DMS153 treated with DMSO at 0.1 percent for 48 hours (cell line): Measurements from ENCODE around the gene SCN9A.
"Not testable (repeated sequence)": the region's sequence is repeated elsewhere in the genome, so short reads cannot be mapped to it uniquely, and the experiment has no call there.

Experiments used
- DNase-seq: peaks from one replicate; lab custom pipeline; 2025; ENCODE audit not compliant: unreplicated experiment; lab: John Stamatoyannopoulos, UW

Gene SCN9A

DNA sequence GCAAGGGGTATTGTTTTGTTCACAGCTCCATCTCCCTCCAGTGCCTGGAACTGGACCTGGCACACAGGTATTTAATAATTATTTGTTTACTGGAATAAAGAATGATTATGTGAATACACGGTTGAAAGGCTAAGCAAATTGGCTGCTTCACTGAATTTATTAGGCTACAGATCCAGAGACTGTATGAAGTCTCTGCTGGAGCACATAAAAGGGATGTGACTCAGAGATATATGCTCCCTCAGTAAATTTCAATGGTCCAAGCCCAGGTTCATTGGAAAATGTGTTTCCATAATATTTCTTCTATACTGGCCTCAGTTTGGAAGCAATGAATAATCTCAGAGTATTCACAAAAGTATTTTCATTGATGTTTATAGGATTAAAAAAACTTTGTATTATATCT, 126.4 kb downstream of the SCN9A start:
- no peak for DNase-seq

- DNase-seq: no peak
Observed at GRCh38 chr2:166246901-166247300, 128.8 kb downstream of the SCN9A start.

- DNase-seq: no peak
Observed at GRCh38 chr2:166242309-166242708, 133.4 kb downstream of the SCN9A start.

DNA sequence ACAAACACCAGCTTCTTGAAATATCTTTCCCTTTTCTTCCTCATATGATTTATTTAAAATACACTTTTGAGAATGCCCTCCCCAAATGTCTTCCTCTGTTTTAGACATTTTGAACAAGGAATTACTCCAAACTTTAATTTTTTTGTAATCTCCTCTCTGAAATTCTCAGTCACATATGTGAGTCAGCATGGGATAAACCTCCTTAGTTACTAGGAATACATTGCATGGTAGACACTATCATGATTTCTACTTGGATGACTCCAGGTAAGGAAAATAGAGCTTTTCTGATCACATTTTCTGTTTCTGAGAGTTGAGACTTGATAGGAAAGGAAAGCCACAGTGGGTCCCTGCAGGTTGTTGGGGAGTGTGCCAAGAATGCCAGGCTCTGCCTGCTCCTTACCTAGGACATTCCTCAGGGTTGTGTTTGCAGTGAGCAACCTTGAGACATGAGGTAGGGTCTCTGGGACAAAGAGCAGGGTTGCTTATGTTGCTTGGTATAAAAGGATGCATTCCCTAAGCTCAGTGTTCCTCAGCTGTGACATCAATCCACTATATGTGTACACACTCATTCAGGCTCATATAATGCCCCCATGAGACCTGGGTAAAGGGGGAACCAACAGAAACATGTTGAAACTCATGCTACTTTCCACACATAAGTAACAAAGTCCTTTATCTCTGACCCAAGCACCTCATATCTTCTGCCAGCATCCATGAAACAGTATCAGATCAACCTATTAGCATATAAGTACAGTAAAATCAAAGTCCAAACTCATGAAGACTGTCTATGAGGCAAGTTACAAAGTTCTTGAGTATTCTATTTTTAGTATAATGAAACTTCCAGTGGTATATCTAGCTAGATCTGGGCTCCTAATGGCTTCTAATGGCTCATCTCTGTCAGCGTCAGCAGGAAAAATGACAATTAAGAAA, 135.1 kb downstream of the SCN9A start:
- no peak for DNase-seq

- no peak for DNase-seq
Observed at GRCh38 chr2:166239548-166239947, 136.2 kb downstream of the SCN9A start.

DNA sequence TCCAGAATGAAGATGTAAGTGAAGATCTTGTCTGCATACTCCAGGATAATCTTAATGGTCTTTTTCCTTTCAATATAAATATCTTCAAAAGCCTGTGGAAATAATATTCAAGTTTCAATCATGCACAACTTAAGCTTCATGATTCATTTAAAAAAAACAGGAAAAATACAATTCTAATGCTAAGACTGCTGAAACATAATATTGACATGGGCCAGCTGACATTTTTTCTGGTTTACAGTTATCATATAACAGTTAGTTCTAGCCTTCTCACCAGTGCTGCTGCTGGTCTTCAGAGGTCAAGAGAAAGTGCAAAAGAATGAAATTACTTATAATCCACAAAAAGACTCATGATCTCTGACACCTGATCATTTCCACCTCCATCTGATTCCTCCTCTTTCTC, 137.6 kb downstream of the SCN9A start:
- DNase-seq: no peak

DNA sequence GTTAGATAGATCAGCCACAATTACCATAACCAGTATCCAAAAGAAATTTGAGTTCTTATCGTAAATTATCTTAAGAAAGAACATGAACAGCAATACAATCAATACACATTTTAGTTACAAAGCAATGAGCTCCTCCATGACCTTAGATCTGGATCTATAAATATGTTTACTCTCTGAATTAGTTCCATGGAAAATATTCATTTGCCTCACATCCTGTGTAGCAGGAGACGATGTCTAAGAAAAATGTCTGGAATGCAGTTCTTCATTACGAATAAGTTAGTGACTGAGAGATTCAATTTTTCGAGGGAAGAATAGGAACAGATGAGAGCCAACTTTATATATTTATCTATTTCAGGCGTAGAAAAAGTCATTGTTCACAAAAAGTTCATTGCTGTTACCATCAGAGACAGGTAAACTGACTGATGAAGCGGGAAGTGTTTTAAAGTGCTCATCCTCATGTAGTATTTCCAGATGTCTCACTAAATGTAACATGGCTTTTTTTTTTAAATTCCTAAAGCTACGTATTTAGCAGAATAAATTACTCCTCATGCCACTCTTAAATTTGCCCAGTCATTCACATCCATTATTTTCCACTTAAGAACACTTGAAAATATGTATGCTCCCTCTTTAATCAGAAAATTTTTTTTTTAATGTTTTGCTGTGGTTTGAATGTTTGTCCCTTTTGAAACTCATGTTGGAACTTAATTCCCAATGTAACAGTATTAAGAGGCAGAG, 141.5 kb downstream of the SCN9A start:
- no peak for DNase-seq

DNA sequence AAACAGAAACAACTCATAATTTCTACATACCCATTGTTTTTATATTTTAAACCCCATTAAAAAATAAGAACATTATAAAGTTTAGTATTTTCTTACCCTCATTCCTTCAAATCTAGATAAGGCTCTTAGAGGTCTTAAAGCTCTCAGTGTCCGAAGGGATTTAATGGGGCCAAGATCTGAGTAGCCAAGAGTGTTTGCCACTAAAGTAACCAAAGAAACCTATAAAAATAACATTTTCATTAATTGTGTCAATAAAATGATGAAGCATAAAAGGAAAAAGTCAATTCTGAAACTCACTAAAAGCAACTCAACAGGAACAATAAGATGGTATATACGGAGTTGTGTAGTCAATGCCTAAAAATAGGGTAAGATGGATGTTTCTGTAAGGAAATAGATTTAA, 142.5 kb downstream of the SCN9A start:
- no peak for DNase-seq

DNA sequence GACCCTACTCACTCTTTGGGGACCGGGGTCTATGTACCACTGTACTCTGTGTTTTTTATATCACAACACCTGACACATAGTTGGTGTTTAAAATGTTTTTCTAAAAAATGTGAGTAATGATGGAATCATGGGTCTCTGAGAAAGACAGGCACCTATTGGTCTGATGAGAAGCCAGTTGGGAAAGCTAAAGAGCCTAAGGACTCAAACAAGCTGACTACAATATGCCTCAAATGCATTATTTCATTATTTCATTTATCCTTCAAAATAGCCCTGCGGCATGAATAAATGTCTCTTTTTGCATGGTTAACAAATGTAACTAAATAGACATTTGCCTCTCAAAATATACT, 145.0 kb downstream of the SCN9A start:
- no peak for DNase-seq

DNA sequence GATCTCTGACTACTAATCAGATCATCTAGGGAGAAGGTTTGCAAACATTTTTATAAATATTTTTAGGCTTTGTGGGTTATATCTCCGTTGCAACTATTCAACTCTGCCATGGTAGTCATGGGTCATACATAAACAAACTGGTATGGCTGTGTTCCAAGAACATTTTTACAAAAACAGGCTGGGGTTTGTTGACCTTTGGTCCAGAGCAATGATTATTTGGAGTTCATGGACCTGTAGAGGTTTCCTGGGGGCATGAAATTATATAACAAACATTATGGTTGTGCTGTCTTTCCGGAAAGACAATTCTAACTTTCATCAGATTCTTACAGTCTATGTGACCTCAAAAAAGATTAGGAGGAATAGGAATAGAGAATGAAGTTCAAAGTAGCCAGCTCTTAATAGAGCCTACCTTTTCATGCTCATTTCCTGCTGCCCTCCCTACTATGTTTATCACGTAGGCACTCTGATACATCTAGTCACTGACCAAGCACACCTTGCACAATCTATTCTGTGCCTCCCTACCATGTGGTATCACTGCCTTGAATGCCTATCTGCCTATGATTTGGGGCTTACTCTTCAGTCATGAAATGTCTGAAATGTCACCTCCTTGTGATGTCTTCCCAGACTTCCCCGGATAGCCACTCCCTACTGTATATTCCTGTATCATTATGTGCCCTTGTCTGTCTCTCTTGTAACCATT, 145.6 kb downstream of the SCN9A start:
- no peak for DNase-seq

- no peak for DNase-seq
Observed at GRCh38 chr2:166229678-166230023, 146.1 kb downstream of the SCN9A start.

- DNase-seq: no peak
Observed at GRCh38 chr2:166224197-166224596, 151.5 kb downstream of the SCN9A start.

DNA sequence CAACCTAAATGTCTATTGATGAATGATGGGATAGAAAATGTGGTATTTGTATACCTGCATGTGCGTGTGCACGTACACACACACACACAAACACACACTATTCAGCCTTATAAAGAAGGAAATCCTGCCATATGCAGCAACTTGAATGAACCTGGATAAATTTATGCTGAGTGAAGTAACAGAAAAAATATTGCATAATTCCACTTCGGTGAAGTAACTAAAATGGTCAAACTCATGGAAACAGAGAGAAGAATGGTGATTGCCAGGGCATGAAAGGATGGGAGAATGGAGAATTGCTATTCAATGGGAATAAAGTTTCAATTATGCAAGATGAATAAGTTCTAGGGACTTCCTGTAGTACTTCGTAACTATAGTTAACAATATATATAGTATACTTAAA, 152.4 kb downstream of the SCN9A start:
- no peak for DNase-seq

- no peak for DNase-seq
Observed at GRCh38 chr2:166211079-166211478, 164.7 kb downstream of the SCN9A start.

DNA sequence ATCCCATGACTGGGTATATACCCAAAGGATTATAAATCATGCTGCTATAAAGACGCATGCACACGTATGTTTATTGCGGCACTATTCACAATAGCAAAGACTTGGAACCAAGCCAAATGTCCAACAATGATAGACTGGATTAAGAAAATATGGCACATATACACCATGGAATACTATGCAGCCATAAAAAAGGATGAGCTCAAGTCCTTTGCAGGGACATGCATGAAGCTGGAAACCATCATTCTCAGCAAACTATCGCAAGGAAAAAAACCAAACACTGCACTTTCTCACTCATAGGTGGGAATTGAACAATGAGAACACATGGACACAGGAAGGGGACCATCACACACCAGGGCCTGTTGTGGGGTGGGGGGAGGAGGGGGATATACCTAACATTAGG, 165.8 kb downstream of the SCN9A start:
- DNase-seq: not testable (repeated sequence)

- not testable (repeated sequence) for DNase-seq
Observed at GRCh38 chr2:166209367-166209766, 166.4 kb downstream of the SCN9A start.

DNA sequence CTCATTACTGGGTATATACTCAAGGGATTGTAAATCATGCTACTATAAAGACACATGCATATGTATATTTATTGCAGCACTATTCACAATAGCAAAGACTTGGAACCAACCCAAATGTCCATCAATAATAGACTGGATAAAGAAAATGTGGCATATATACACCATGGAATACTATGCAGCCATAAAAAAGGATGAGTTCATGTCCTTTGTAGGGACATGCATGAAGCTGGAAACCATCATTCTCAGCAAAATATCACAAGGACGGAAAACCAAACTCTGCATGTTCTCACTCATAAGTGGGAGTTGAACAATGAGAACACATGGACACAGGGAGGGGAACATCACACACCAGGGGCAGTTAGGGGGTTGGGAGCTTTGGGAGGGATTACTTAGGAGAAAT, 169.6 kb downstream of the SCN9A start:
- DNase-seq: not testable (repeated sequence)

DNA sequence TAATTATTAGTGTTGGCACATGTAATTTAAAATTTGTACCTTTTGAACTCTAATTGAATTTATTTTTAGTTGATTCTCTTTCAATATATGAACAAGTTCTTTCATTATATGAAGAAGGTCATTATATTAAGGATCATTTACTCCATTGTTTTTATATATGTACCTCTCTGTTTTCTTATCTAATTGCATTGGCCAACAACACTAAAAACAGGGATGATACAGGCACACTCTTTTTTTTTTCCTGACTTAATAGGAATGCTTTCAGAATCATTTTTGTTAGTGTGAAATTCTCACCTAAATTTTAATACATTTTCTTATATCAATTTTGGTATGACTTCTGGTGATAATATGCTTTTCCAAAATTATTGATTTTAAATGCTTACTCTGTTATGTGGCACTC, 173.0 kb downstream of the SCN9A start:
- DNase-seq: no peak

GRCh38 chr2:166197446-166197845, 178.3 kb downstream of the SCN9A start:
- no peak for DNase-seq

DNA sequence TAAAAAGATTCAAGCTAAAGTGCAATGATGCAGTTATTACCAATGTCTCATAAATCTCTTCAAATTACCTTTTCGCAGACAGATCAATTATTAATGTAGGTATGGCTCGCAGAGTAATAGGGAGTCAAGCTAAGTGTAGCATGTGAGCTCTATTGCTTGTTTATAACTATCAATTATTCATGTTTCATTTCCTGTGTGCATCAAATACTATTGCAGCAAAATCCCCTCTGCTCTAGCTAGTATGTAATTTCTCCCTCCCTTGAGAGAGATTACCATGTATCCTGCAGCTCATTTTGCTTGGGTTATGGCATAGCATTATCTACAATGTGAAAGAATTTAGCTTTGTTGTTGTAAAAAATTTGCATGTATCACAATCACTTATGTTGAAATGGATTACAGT, 182.3 kb downstream of the SCN9A start:
- no peak for DNase-seq

GRCh38 chr2:166188084-166188483, 187.7 kb downstream of the SCN9A start:
- DNase-seq: no peak

DNA sequence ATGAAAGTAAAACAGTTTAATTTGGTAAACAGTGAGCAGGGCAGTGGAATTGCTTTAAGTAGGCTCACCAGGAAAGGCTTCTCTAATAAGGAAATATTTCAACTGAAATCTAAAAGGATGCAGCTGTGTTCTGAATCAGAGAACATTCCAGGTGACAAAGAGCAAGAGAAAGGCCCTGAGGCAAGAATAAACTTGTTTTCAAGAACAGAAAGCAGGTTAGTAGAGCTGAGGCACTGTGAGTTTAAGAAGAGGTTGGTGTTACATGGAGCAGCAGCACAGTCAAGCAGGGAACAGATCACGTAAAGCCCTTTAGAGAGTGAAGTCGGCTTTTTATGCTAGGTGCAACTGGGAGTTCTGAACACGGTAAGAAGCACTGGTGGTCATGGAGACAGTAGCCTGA, 191.0 kb downstream of the SCN9A start:
- no peak for DNase-seq
